GM21737 (cell line): ENCODE measurements around the gene MAP3K20.
"Not testable (repeated sequence)": the region's sequence is repeated elsewhere in the genome, so short reads cannot be mapped to it uniquely, and the experiment has no call there.

Source experiments
- ATAC-seq: cut with Tn5 transposase; IDR thresholded peaks from one replicate; pipeline ENCODE4 v1.9.1; 2021; ENCODE audit warnings: mild to moderate bottlenecking, moderate library complexity; ENCODE audit not compliant: unreplicated experiment

Gene MAP3K20

GRCh38 chr2:173264151-173264550 lies 188.5 kb downstream of the MAP3K20 start:
- no peak for ATAC-seq

- peak; percentile 90 for ATAC-seq
These were observed 189.1 kb downstream of the MAP3K20 start for GRCh38 chr2:173264603-173265366.

- ATAC-seq: no peak
These were observed 195.5 kb downstream of the MAP3K20 start for GRCh38 chr2:173271135-173271534.

DNA sequence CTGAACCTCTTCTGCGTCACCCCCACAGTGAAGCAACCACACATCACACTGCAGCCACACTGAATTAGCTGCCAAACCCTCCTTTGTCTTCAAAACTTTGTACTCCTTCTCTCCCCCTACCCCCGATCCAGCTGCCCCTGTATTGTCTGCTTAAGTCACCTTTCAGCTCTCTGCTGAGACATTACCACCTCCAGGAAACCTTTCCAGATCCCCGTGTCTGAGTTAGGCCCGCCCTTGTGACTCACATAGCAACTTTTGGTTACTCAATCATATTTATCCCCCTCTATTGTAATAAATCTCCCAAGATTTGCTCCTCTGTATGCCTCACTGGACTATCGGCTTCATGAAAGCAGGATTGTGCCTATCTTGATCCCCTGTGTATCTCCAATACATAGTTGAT lies 196.2 kb downstream of the MAP3K20 start:
- no peak for ATAC-seq

DNA sequence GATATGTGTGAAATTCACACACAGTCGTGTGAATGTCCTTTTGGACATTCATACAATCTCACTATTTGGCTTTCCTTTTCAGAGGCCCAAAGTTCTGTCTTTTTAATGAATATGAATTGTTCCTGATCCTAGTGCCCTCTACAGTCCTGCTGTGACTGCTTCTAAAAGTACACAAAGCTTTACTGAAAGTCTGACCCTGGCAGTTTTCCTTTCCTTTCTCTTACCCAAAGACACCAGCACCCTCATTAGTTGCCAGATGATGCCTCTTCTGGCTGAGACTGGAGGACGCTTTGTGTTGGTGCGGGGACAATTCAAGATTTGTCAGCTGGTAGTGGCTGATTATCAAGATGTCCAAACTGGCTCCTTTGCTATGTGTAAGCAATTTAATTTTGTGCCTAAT lies 197.2 kb downstream of the MAP3K20 start:
- ATAC-seq: no peak

- ATAC-seq: no peak
These were observed 203.3 kb downstream of the MAP3K20 start for GRCh38 chr2:173278794-173279526.

GRCh38 chr2:173279527-173279868 lies 203.9 kb downstream of the MAP3K20 start:
- no peak for ATAC-seq

GRCh38 chr2:173280853-173281252 lies 205.2 kb downstream of the MAP3K20 start:
- no peak for ATAC-seq

DNA sequence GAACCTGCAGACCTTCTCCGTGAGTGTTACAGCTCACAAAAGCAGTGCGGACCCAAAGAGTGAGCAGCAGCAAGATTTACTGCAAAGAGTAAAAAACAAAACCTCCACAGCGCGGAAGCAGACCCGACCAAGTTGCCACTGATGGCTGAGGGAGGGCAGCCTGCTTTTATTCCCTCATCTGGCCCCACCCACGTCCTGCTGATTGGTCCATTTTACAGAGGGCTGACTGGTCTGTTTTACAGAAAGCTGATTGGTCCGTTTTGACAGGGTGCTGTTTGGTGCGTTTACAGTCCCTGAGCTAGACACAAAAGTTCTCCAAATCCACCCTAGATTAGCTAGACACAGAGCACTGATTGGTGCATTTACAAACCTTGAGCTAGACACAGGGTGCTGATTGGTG lies 206.3 kb downstream of the MAP3K20 start:
- ATAC-seq: not testable (repeated sequence)

DNA sequence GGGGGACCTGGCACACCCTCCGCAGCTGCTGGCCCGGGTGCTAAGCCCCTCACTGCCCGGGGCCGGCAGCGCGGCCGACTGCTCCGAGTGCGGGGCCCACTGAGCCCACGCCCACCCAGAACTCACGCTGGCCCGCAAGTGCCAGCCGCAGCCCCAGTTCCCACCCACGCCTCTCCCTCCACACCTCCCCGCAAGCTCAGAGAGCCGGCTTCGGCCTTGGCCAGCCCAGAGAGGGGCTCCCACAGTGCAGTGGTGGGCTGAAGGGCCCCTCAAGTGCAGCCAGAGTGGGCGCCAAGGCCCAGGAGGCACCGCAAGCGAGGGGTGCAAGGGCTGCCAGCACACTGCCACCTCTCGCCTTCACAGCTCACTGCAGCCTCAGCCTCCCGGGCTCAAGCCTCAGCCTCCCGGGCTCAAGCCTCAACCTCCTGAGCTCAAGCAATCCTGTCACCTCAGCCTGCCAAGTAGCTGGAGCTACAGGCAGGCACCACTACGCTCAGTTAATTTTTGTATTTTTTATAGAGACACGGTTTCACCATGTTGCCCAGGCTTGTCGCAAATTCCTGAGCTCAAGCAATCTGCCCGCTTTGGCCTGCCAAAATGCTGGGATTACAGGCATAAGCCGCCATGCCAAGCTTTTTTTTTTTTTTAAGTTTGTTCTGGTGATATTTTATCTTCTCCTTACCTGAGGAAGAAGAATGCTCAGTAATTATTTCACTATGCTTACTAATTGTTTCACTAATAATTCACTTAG lies 207.3 kb downstream of the MAP3K20 start:
- ATAC-seq: no peak

DNA sequence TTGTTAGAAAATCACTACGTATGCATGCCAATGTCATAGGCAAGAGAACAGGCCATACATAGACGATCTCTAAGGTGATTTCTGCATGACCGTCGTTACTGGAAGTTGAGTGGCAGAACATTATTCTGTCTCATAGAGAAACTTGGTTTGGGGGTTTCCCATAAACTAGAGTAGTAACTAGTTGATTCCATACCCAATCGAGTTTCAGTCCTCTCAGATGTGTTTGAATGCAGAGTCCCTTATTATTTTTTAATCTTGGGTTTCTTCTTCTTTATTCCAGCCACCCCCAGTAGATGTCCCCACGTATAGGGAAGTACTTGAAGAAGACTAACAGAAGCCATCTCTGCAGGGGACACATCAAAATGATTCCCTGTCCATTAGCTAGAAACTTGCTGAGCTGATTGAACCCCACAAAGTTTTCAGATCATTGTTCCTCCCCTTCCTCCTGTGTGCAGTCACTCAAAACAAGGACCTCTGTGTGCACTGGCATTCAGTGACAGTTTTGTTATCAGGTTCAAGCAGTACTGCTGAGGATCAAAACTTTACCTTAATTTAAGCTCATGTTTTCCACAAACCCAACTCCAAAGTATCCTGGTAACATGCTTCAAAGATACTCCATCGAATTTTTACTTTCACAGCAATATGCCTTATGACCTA lies 210.6 kb downstream of the MAP3K20 start:
- ATAC-seq: peak; percentile 82

DNA sequence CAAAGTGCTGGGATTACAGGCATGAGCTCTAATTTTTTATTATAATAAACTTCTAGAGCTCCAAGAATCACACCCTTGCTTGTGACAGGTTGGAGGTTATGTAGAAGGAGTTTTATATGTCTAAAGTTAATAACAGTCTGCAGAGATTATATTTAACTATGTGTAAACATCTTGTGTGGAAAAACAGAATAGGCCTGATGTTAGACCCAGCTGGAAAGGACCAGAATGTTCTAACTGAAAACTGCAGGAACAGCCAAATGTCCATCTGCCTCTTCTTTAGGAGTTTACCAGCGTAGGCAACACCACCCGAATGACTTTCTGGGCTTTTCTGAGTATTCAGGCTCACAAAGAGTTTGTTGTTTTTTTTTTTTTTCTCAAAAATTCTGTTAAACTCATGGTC lies 211.9 kb downstream of the MAP3K20 start:
- ATAC-seq: no peak

DNA sequence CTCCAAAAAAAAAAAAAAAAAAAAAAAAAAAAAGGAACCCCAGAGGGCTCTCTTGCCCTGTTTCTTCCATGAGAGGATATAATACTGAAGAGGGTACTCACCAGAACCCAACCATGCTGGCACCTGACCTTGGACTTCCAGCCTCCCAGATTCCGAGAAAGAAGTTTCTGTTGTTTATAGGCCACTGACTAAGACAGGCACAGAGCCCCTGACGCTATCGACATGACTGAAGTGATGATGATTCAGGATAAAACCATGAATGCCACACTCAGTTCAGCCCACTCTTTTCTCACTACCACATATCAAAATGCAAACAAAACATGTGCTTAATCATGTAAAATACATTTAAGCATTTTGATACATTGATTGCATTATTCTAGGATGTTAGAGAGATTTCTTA lies 212.9 kb downstream of the MAP3K20 start:
- ATAC-seq: no peak

DNA sequence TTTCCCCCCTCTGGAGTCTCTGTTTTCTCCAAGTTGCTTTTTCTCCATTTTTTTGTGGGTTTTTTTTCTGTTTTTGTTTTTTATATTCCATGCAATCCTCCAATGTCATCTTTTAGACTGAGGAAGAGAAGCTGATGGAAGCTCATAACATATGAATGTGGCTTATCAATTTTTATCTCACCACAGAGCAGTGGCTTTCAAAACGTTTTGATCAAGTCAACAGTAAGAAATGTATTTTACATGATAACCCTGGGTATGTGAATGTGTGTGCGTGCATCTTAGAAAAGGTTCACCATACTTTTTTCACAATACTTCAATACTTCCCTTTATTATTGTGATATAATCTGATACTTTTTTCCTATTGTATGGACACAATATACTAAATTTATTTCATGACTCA lies 214.4 kb downstream of the MAP3K20 start:
- no peak for ATAC-seq

GRCh38 chr2:173290518-173290917 lies 214.9 kb downstream of the MAP3K20 start:
- no peak for ATAC-seq

GRCh38 chr2:173291412-173291811 lies 215.8 kb downstream of the MAP3K20 start:
- ATAC-seq: no peak

GRCh38 chr2:173296235-173296634 lies 220.6 kb downstream of the MAP3K20 start:
- no peak for ATAC-seq

DNA sequence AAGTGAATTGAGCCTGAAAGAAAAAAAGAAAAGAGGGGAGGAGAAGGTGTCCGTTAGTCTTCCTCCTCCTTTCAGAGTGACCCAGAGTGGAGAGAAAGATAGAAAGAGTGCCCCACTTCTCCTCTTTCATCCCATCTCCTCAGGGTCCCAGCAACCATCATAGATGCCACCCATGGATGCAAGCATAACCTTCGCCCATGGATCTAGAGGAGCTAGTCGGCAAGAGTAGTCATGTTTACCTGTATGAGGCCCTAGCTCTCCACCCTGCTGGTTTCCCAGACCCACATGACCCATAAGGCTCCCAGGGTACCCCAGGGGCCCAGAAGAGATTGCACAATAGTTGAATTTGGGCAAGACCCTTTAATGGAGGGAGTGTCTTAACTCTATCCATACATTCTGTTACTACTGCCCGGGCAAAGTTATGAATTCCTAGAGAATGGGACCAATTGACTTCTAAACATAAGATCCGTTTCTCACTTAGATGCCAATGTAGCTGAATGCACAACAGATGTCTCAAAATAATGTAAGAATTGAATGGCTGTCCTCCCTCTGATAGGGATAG lies 223.0 kb downstream of the MAP3K20 start:
- no peak for ATAC-seq

DNA sequence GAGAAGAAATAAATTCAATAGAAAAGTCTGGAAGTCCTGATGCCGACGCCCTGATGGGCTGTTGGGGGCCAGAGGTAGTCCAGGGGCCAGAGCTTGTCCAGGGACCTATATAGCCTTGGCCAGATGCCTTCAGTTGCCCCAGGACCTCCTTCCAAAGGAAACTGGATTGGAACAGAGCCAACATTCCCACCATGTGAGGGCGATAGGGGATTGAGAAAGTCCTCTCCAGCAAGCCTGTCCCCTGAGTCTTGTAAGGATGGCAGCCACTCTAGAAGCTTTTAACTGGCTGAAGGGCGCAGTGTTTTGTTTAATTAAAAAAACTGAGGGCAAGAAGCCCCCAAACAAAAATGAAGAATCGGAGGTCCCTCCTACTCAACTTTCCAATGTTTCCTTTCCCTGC lies 224.1 kb downstream of the MAP3K20 start:
- no peak for ATAC-seq

DNA sequence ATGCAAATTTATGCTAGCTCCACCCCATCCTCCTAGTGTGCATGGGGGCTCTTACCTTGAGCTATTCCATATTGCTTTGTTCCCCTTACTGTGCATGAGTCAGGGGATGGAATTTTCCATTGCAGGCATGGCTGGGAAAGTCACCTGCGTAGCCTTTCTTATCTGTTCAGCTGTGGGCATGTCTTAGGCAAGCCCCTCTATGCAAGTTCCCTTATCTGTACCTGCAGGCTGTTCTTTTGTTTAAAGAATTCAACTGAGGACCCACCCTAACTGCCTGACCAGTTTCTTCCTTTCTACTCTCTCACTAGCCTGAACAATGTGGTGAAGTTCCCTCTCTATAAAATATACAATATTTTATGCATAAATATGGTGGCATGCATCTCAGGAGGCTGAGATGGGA lies 224.8 kb downstream of the MAP3K20 start:
- no peak for ATAC-seq

- not testable (repeated sequence) for ATAC-seq
These were observed 225.9 kb downstream of the MAP3K20 start for GRCh38 chr2:173301549-173301948.
